ENCODE results near the gene GRM1.

The GRM1 gene

DNA sequence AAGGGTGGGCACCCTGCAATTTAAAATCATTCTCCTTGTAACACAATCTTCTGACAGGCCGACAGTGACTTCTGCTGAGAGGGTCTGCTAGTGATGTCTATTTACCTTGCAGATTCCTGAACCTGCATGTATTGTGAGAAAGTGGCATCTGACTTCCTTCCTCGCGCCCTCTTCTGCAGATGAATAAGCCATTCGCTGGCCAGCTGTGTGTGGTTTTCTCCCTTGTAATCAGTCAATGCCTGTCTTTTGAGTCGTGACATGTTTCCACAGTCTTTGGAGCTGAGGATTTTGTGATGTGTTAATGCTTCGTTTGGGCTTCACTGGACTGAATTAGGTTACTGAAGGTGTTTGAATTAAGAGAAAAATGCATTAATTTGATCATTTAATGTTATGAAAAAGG, 125.3 kb downstream of the GRM1 start:
- Histone ChIP-seq H3K18ac (ENCODE audit: low read length) (no peak overlapping the region), H3K79me1 (ENCODE audit: low read length) (no peaks in the 10 kb centered on the region), H3K9me3 (ENCODE audit: insufficient read depth, low read depth, low read length) (no peaks in the 10 kb centered on the region), H3K36me3 (ENCODE audit: control insufficient read depth in 1 of 2, insufficient read depth in 2 of 2, low read length in 2 of 2) (no peaks in the 10 kb centered on the region), H3K79me2 (ENCODE audit: control insufficient read depth, insufficient read depth, low read length, poor library complexity) (no peaks in the 10 kb centered on the region), H2BK12ac (ENCODE audit: low read length) (no peak overlapping the region), H2AFZ (ENCODE audit: insufficient read depth, low read length, poor library complexity) (no peak overlapping the region), H4K8ac (ENCODE audit: low read depth, low read length) (no peak overlapping the region), H2BK120ac (ENCODE audit: insufficient read depth, low read length, poor library complexity) (no peak overlapping the region), H3K4me2 (ENCODE audit: low read length) (no peak overlapping the region), H4K91ac (ENCODE audit: low read depth, low read length) (no peak overlapping the region), H2BK5ac (ENCODE audit: low read depth, low read length, poor library complexity) (no peak overlapping the region), H3K9ac (ENCODE audit: low read length) (no peak overlapping the region), H3K4me3 (ENCODE audit: low read depth, low read length) (no peak overlapping the region), H3K27ac (ENCODE audit: low read depth, low read length) (no peak overlapping the region), H3K4ac (ENCODE audit: low read depth, low read length) (no peak overlapping the region), H3K4me1 (ENCODE audit: control insufficient read depth in 1 of 2, insufficient read depth in 2 of 2, low read length in 2 of 2) (no peaks in the 10 kb centered on the region), H3K23ac (ENCODE audit: low read length) (no peak overlapping the region), H4K12ac (ENCODE audit: low read depth, low read length) (no peak overlapping the region), H3K27me3 (ENCODE audit: insufficient read depth, low read length) (no peaks in the 10 kb centered on the region), H2AK5ac (ENCODE audit: low read length) (no peak overlapping the region), H3K14ac (ENCODE audit: low read length) (no peak overlapping the region)
- no peak for DNase-seq
- WGBS (ENCODE audit: extremely low coverage, insufficient coverage, insufficient read length) = no CpG with 5 or more reads among the region's 6 CpGs

- no peak overlapping the region for H2AK5ac ChIP-seq (ENCODE audit: low read length)
- H3K4me3 ChIP-seq (ENCODE audit: low read depth, low read length) = no peak overlapping the region
- H3K27me3 ChIP-seq (ENCODE audit: insufficient read depth, low read length) = no peaks in the 10 kb centered on the region
- no peak overlapping the region for H3K23ac ChIP-seq (ENCODE audit: low read length)
- no peaks in the 10 kb centered on the region for H3K36me3 ChIP-seq (ENCODE audit: control insufficient read depth in 1 of 2, insufficient read depth in 2 of 2, low read length in 2 of 2)
- WGBS (ENCODE audit: extremely low coverage, insufficient coverage, insufficient read length) = no CpG with 5 or more reads among the region's 5 CpGs
- no peak overlapping the region for H3K27ac ChIP-seq (ENCODE audit: low read depth, low read length)
- H2BK120ac ChIP-seq (ENCODE audit: insufficient read depth, low read length, poor library complexity) = no peak overlapping the region
- no peak overlapping the region for H3K4ac ChIP-seq (ENCODE audit: low read depth, low read length)
- H2BK12ac ChIP-seq (ENCODE audit: low read length) = no peak overlapping the region
- no peak overlapping the region for H2AFZ ChIP-seq (ENCODE audit: insufficient read depth, low read length, poor library complexity)
- DNase-seq = no peak
- H3K4me1 ChIP-seq (ENCODE audit: control insufficient read depth in 1 of 2, insufficient read depth in 2 of 2, low read length in 2 of 2) = peaks cover 0 to 2% of the 10 kb centered on the region in 2 experiments
- no peak overlapping the region for H2BK5ac ChIP-seq (ENCODE audit: low read depth, low read length, poor library complexity)
- no peak overlapping the region for H4K12ac ChIP-seq (ENCODE audit: low read depth, low read length)
- no peak overlapping the region for H3K18ac ChIP-seq (ENCODE audit: low read length)
- H4K8ac ChIP-seq (ENCODE audit: low read depth, low read length) = no peak overlapping the region
- H4K91ac ChIP-seq (ENCODE audit: low read depth, low read length) = no peak overlapping the region
- no peak overlapping the region for H3K14ac ChIP-seq (ENCODE audit: low read length)
- no peaks in the 10 kb centered on the region for H3K79me1 ChIP-seq (ENCODE audit: low read length)
- H3K79me2 ChIP-seq (ENCODE audit: control insufficient read depth, insufficient read depth, low read length, poor library complexity) = no peaks in the 10 kb centered on the region
- H3K4me2 ChIP-seq (ENCODE audit: low read length) = no peak overlapping the region
- H3K9me3 ChIP-seq (ENCODE audit: insufficient read depth, low read depth, low read length) = no peaks in the 10 kb centered on the region
- no peak overlapping the region for H3K9ac ChIP-seq (ENCODE audit: low read length)
Measured at GRCh38 chr6:146161664-146162063, 132.8 kb downstream of the GRM1 start.

- Histone ChIP-seq H3K27ac (ENCODE audit: low read depth, low read length) (no peak overlapping the region), H2AK5ac (ENCODE audit: low read length) (no peak overlapping the region), H3K79me1 (ENCODE audit: low read length) (no peaks in the 10 kb centered on the region), H2BK12ac (ENCODE audit: low read length) (no peak overlapping the region), H2BK5ac (ENCODE audit: low read depth, low read length, poor library complexity) (no peak overlapping the region), H4K91ac (ENCODE audit: low read depth, low read length) (no peak overlapping the region), H3K36me3 (ENCODE audit: control insufficient read depth in 1 of 2, insufficient read depth in 2 of 2, low read length in 2 of 2) (no peaks in the 10 kb centered on the region), H3K9ac (ENCODE audit: low read length) (no peak overlapping the region), H3K4ac (ENCODE audit: low read depth, low read length) (no peak overlapping the region), H3K27me3 (ENCODE audit: insufficient read depth, low read length) (no peaks in the 10 kb centered on the region), H3K18ac (ENCODE audit: low read length) (no peak overlapping the region), H3K4me2 (ENCODE audit: low read length) (no peak overlapping the region), H3K14ac (ENCODE audit: low read length) (no peak overlapping the region), H3K4me3 (ENCODE audit: low read depth, low read length) (no peak overlapping the region), H3K79me2 (ENCODE audit: control insufficient read depth, insufficient read depth, low read length, poor library complexity) (no peaks in the 10 kb centered on the region), H4K12ac (ENCODE audit: low read depth, low read length) (no peak overlapping the region), H3K23ac (ENCODE audit: low read length) (no peak overlapping the region), H2AFZ (ENCODE audit: insufficient read depth, low read length, poor library complexity) (no peak overlapping the region), H3K9me3 (ENCODE audit: insufficient read depth, low read depth, low read length) (no peaks in the 10 kb centered on the region), H4K8ac (ENCODE audit: low read depth, low read length) (no peak overlapping the region), H3K4me1 (ENCODE audit: control insufficient read depth in 1 of 2, insufficient read depth in 2 of 2, low read length in 2 of 2) (no peaks in the 10 kb centered on the region), H2BK120ac (ENCODE audit: insufficient read depth, low read length, poor library complexity) (no peak overlapping the region)
- DNase-seq = no peak
- WGBS (ENCODE audit: extremely low coverage, insufficient coverage, insufficient read length) = no CpG with 5 or more reads among the region's 1 CpG
Measured at GRCh38 chr6:146169872-146170271, 141.0 kb downstream of the GRM1 start.

GRCh38 chr6:146177785-146178184, 148.9 kb downstream of the GRM1 start:
- H3K14ac ChIP-seq (ENCODE audit: low read length) = no peak overlapping the region
- no peaks in the 10 kb centered on the region for H3K79me1 ChIP-seq (ENCODE audit: low read length)
- H4K91ac ChIP-seq (ENCODE audit: low read depth, low read length) = no peak overlapping the region
- H2AK5ac ChIP-seq (ENCODE audit: low read length) = no peak overlapping the region
- no peak overlapping the region for H2BK5ac ChIP-seq (ENCODE audit: low read depth, low read length, poor library complexity)
- H3K4me1 ChIP-seq (ENCODE audit: control insufficient read depth in 1 of 2, insufficient read depth in 2 of 2, low read length in 2 of 2) = no peaks in the 10 kb centered on the region
- H3K79me2 ChIP-seq (ENCODE audit: control insufficient read depth, insufficient read depth, low read length, poor library complexity) = no peaks in the 10 kb centered on the region
- no peaks in the 10 kb centered on the region for H3K9me3 ChIP-seq (ENCODE audit: insufficient read depth, low read depth, low read length)
- no peaks in the 10 kb centered on the region for H3K36me3 ChIP-seq (ENCODE audit: control insufficient read depth in 1 of 2, insufficient read depth in 2 of 2, low read length in 2 of 2)
- no peak overlapping the region for H3K18ac ChIP-seq (ENCODE audit: low read length)
- H3K27me3 ChIP-seq (ENCODE audit: insufficient read depth, low read length) = no peaks in the 10 kb centered on the region
- DNase-seq = no peak
- H3K27ac ChIP-seq (ENCODE audit: low read depth, low read length) = no peak overlapping the region
- no peak overlapping the region for H3K23ac ChIP-seq (ENCODE audit: low read length)
- no peak overlapping the region for H3K4ac ChIP-seq (ENCODE audit: low read depth, low read length)
- no peak overlapping the region for H4K8ac ChIP-seq (ENCODE audit: low read depth, low read length)
- H2AFZ ChIP-seq (ENCODE audit: insufficient read depth, low read length, poor library complexity) = no peak overlapping the region
- H3K9ac ChIP-seq (ENCODE audit: low read length) = no peak overlapping the region
- no peak overlapping the region for H2BK120ac ChIP-seq (ENCODE audit: insufficient read depth, low read length, poor library complexity)
- no peak overlapping the region for H3K4me2 ChIP-seq (ENCODE audit: low read length)
- H3K4me3 ChIP-seq (ENCODE audit: low read depth, low read length) = no peak overlapping the region
- no peak overlapping the region for H4K12ac ChIP-seq (ENCODE audit: low read depth, low read length)
- no CpG with 5 or more reads among the region's 1 CpG for WGBS (ENCODE audit: extremely low coverage, insufficient coverage, insufficient read length)
- no peak overlapping the region for H2BK12ac ChIP-seq (ENCODE audit: low read length)
